ENCODE measurements around the gene GLIPR1.
A peak's percentile ranks its signal among the peaks of the same experiment; 100 is the strongest.
"Not testable (repeated sequence)": the region's sequence is repeated elsewhere in the genome, so short reads cannot be mapped to it uniquely, and the experiment has no call there.

GLIPR1 gene

DNA sequence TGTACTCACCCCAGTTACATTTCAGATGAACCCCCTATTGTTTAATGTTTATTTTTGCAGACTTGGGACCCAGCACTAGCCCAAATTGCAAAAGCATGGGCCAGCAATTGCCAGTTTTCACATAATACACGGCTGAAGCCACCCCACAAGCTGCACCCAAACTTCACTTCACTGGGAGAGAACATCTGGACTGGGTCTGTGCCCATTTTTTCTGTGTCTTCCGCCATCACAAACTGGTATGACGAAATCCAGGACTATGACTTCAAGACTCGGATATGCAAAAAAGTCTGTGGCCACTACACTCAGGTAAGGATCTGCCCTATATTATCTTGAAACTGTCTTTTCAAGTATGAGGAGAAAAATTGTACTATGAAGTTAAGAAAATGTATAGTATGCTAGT, 1.2 kb downstream of the GLIPR1 start:
- Mint-ChIP-seq H3K9me3 (no peaks in the 10 kb centered on the region), H3K4me1 (peaks cover 48 to 71% of the 10 kb centered on the region in 2 donors), H3K36me3 (peaks cover 0 to 10% of the 10 kb centered on the region in 2 donors), H3K4me3 (peak overlapping the region; percentile 80 to 88), H3K27me3 (no peaks in the 10 kb centered on the region), H3K27ac (peak overlapping the region; percentile 93)
- no peak for DNase-seq
- ATAC-seq (replicated peaks) = no peak

- Mint-ChIP-seq H3K4me3 (peak overlapping the region; percentile 50 to 65), H3K36me3 (peaks cover 2 to 13% of the 10 kb centered on the region in 2 donors), H3K4me1 (peaks cover 47 to 65% of the 10 kb centered on the region in 2 donors), H3K9me3 (no peaks in the 10 kb centered on the region), H3K27me3 (no peaks in the 10 kb centered on the region), H3K27ac (peak overlapping the region; percentile 93)
- DNase-seq = no peak
- peak in 1 of 2 donors; percentile 15 for ATAC-seq (replicated peaks)
These were observed 2.1 kb downstream of the GLIPR1 start for GRCh38 chr12:75482646-75483045.

GRCh38 chr12:75483431-75483830, 2.9 kb downstream of the GLIPR1 start:
- peaks cover 2 to 14% of the 10 kb centered on the region in 2 donors for H3K36me3 Mint-ChIP-seq
- ATAC-seq (replicated peaks) (no peak), DNase-seq (no peak)
- peak overlapping the region in 1 of 2 donors; percentile 13 for H3K4me3 Mint-ChIP-seq
- no peaks in the 10 kb centered on the region for H3K27me3 Mint-ChIP-seq
- H3K9me3 Mint-ChIP-seq = no peaks in the 10 kb centered on the region
- H3K27ac Mint-ChIP-seq = peak overlapping the region; percentile 15
- H3K4me1 Mint-ChIP-seq = peaks cover 44 to 59% of the 10 kb centered on the region in 2 donors

GRCh38 chr12:75484450-75484849, 3.9 kb downstream of the GLIPR1 start:
- H3K4me3 Mint-ChIP-seq = peak overlapping the region in 1 of 2 donors; percentile 1
- peak overlapping the region; percentile 9 for H3K27ac Mint-ChIP-seq
- H3K27me3 Mint-ChIP-seq; ATAC-seq (replicated peaks); DNase-seq; H3K9me3 Mint-ChIP-seq: not testable (repeated sequence)
- peaks cover 41 to 54% of the 10 kb centered on the region in 2 donors for H3K4me1 Mint-ChIP-seq
- H3K36me3 Mint-ChIP-seq = peaks cover 4 to 20% of the 10 kb centered on the region in 2 donors

DNA sequence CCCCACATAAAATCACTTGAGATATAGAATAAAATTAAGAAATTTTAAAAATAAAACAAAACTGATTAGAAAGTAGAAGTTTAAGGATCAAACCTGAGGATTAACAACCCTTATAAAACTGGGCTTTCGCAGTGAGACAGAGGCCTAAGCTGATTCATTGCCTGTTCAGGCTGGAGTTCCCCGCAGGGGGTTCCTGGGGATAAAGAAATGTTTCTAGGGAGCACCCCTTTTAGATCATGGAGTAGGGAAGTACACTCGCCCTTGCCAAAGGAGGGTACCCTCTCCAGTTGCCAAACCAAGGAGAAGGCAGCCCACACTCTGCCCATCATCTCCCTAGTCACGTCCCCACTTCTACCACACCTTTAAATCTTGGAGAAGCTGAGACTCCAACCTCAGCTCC, 6.8 kb downstream of the GLIPR1 start:
- Mint-ChIP-seq H3K27me3 (no peaks in the 10 kb centered on the region), H3K4me1 (peaks cover 35 to 37% of the 10 kb centered on the region in 2 donors), H3K4me3 (no peak overlapping the region), H3K27ac (peak overlapping the region; percentile 84), H3K9me3 (no peaks in the 10 kb centered on the region), H3K36me3 (peaks cover 5 to 29% of the 10 kb centered on the region in 2 donors)
- ATAC-seq (replicated peaks) (no peak), DNase-seq (no peak)

DNA sequence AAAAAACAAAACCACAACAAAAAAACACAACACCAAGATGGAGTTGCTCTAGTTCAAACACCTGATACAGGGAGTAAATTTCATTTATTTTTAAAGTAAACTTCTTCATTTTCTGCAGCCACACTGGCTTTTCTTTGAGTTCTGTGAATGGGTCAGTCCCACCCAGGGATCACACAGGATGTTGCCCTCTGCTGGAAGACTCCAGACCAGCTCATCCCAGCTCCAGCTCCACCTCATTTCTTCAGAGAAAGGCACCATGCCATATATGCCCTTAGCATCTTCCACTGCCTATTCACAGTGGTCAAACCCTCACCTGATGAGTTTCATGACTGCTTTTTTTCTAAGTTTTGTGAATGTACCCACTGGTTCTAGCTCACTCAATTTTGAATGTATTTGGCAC, 8.0 kb downstream of the GLIPR1 start:
- no peak for ATAC-seq (replicated peaks)
- peaks cover 5 to 26% of the 10 kb centered on the region in 2 donors for H3K36me3 Mint-ChIP-seq
- DNase-seq = no peak
- peaks cover 26 to 30% of the 10 kb centered on the region in 2 donors for H3K4me1 Mint-ChIP-seq
- H3K27me3 Mint-ChIP-seq = no peaks in the 10 kb centered on the region
- peak overlapping the region; percentile 6 for H3K27ac Mint-ChIP-seq
- H3K4me3 Mint-ChIP-seq = no peak overlapping the region
- H3K9me3 Mint-ChIP-seq = no peaks in the 10 kb centered on the region

DNA sequence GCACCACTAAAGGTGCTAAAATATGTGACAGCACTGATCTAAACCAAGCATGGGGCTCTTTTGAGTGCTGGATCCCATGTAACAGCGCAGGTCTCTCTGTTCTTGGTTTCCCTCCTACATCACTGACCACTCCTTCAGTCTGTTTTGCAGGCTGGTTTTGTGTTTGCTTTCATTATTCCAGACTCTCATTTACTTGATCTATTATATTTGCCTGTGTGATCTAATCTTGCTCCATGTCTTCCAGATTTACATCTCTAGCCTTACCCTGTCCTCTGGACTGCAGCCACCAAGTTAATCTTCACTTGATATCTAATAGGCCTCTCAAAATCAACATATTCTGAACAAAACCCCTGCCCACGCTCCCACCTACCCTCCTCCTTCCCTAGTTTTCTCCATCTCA, 8.6 kb downstream of the GLIPR1 start:
- no peaks in the 10 kb centered on the region for H3K27me3 Mint-ChIP-seq
- H3K4me3 Mint-ChIP-seq = peak overlapping the region; percentile 0 to 17
- peaks cover 5 to 31% of the 10 kb centered on the region in 2 donors for H3K36me3 Mint-ChIP-seq
- H3K27ac Mint-ChIP-seq = peak overlapping the region; percentile 63
- H3K4me1 Mint-ChIP-seq = peaks cover 24 to 27% of the 10 kb centered on the region in 2 donors
- no peak for DNase-seq
- no peak for ATAC-seq (replicated peaks)
- H3K9me3 Mint-ChIP-seq = no peaks in the 10 kb centered on the region

GRCh38 chr12:75489613-75490210, 9.2 kb downstream of the GLIPR1 start:
- Mint-ChIP-seq H3K4me1 (peaks cover 22 to 24% of the 10 kb centered on the region in 2 donors), H3K27ac (peak overlapping the region; percentile 63), H3K4me3 (peak overlapping the region; percentile 0 to 17), H3K9me3 (no peaks in the 10 kb centered on the region), H3K36me3 (peaks cover 5 to 28% of the 10 kb centered on the region in 2 donors), H3K27me3 (no peaks in the 10 kb centered on the region)
- no peak for DNase-seq
- peak; percentile 96 to 97 for ATAC-seq (replicated peaks)

DNA sequence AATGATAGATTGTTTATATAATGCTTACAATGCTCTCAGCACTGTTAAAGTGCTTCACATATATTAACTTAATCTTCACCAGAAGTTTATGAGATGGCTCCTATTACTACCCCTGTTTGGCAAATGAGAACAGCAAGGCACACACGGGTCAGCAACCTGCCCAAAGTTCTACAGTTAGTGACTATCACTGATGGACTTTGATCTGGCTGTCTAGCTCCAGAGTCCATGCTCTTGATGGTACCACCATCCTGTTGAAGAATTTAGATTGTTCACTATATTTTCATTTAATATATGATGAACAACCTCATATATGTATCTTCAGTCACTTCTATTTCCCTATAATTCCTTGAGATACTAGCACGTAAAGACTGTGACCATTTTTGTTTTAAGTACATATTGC, 10.6 kb downstream of the GLIPR1 start:
- no peaks in the 10 kb centered on the region for H3K27me3 Mint-ChIP-seq
- H3K4me3 Mint-ChIP-seq = no peak overlapping the region
- peaks cover 7 to 28% of the 10 kb centered on the region in 2 donors for H3K36me3 Mint-ChIP-seq
- H3K9me3 Mint-ChIP-seq = no peaks in the 10 kb centered on the region
- H3K27ac Mint-ChIP-seq = no peak overlapping the region
- no peak for DNase-seq
- ATAC-seq (replicated peaks) = no peak
- peaks cover 24 to 30% of the 10 kb centered on the region in 2 donors for H3K4me1 Mint-ChIP-seq

- Mint-ChIP-seq H3K4me1 (peaks cover 3 to 4% of the 10 kb centered on the region in 2 donors), H3K9me3 (no peaks in the 10 kb centered on the region), H3K27me3 (no peaks in the 10 kb centered on the region), H3K4me3 (no peak overlapping the region), H3K36me3 (peaks cover 17 to 23% of the 10 kb centered on the region in 2 donors), H3K27ac (no peak overlapping the region)
- DNase-seq (no peak), ATAC-seq (replicated peaks) (no peak)
These were observed 22.9 kb downstream of the GLIPR1 start for GRCh38 chr12:75503459-75503858.

GRCh38 chr12:75503866-75504265, 23.3 kb downstream of the GLIPR1 start:
- Mint-ChIP-seq H3K36me3 (peaks cover 14 to 21% of the 10 kb centered on the region in 2 donors), H3K27ac (no peak overlapping the region)

DNA sequence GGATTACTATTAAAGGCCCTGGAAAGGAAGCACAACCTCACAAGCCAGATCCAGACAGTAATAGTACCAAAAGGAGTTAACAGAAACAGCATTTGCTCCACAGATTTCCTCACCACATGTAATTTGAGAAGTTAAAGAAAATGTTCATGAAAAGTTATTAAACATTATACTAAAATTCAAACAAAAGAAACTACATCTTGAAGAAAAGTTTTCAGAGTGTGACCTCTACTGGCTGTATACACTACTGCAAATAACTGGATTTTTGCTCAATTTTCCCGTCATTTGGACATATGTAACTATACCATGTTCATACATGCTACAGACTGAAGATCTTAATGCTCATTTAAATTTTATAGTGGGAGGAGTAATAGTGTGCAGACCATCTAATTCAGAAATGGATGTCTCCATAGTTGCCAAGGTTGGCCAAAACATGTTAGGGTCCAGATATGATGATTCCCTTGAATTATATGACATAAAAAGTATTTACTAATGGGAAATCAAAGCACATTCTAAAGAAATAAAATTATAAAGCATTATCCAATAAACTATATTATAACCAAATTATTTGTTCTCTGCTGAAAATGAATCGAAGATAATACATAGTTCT, 25.3 kb downstream of the GLIPR1 start:
- Mint-ChIP-seq H3K4me3 (no peak overlapping the region), H3K27me3 (no peaks in the 10 kb centered on the region), H3K4me1 (peaks cover 13 to 18% of the 10 kb centered on the region in 2 donors), H3K36me3 (peaks cover 14 to 18% of the 10 kb centered on the region in 2 donors), H3K9me3 (no peaks in the 10 kb centered on the region), H3K27ac (no peak overlapping the region)
- DNase-seq (no peak), ATAC-seq (replicated peaks) (no peak)

More at GRCh38 chr12:75503866-75504265, 23.3 kb downstream of the GLIPR1 start:
- H3K9me3 Mint-ChIP-seq = no peaks in the 10 kb centered on the region
- no peak for ATAC-seq (replicated peaks)
- no peak for DNase-seq
- H3K4me1 Mint-ChIP-seq = peaks cover 5 to 6% of the 10 kb centered on the region in 2 donors
- H3K4me3 Mint-ChIP-seq = no peak overlapping the region
- H3K27me3 Mint-ChIP-seq = no peaks in the 10 kb centered on the region

DNA sequence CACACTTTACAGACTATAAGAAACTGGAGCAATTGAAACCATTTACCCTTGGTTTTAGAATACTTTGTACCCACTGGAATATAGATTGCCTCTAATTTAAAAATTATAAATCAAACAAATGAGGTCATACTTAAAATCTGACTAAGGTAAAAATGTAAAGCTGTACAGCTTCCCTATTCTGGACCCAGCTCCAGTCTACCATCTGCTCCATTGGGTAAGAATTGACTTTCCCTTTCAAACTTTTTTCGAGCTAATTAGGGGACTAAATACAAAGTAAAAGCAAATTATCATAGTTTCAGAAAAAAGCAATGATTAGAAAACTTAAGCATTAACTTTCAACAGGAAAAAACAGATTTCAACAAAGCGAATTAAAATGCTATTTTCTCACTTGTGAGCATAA, 26.5 kb downstream of the GLIPR1 start:
- Mint-ChIP-seq H3K4me3 (no peak overlapping the region), H3K27me3 (no peaks in the 10 kb centered on the region), H3K36me3 (peaks cover 11 to 25% of the 10 kb centered on the region in 2 donors), H3K27ac (no peak overlapping the region), H3K9me3 (no peaks in the 10 kb centered on the region), H3K4me1 (peaks cover 15 to 18% of the 10 kb centered on the region in 2 donors)
- DNase-seq (no peak), ATAC-seq (replicated peaks) (no peak)

GRCh38 chr12:75508159-75508558, 27.6 kb downstream of the GLIPR1 start:
- H3K27ac Mint-ChIP-seq = peak overlapping the region; percentile 47
- no peak for ATAC-seq (replicated peaks)
- peaks cover 11 to 25% of the 10 kb centered on the region in 2 donors for H3K36me3 Mint-ChIP-seq
- H3K4me3 Mint-ChIP-seq = no peak overlapping the region
- DNase-seq = no peak
- H3K27me3 Mint-ChIP-seq = no peaks in the 10 kb centered on the region
- no peaks in the 10 kb centered on the region for H3K9me3 Mint-ChIP-seq
- peaks cover 15 to 18% of the 10 kb centered on the region in 2 donors for H3K4me1 Mint-ChIP-seq

- Mint-ChIP-seq H3K36me3 (peaks cover 6 to 21% of the 10 kb centered on the region in 2 donors), H3K27ac (no peak overlapping the region), H3K9me3 (no peaks in the 10 kb centered on the region), H3K4me1 (peaks cover 15 to 18% of the 10 kb centered on the region in 2 donors), H3K27me3 (no peaks in the 10 kb centered on the region), H3K4me3 (peak overlapping the region; percentile 98 to 99)
- DNase-seq (no peak), ATAC-seq (replicated peaks) (no peak)
These were observed 29.1 kb downstream of the GLIPR1 start for GRCh38 chr12:75509621-75510020.
